A549 (cell line): ENCODE measurements around the gene MINDY4.

Experiments used
- CBX8 ChIP-seq: fragments of 200-600 bp; sonication (generic); IDR thresholded peaks from 2 replicates; pipeline ENCODE4 v1.6.1; 2016
- CEBPB ChIP-seq, 2 experiments: fragments of >200 bp in 1 of 2; sonication (Bioruptor Twin) in 1 of 2; formaldehyde crosslinking in 1 of 2; IDR thresholded peaks; 2 replicates each; pipeline ENCODE4 v1.6.1; 2012 to 2016
- CTCF ChIP-seq: fragments of >200 bp; sonication (Bioruptor Twin); formaldehyde crosslinking; IDR thresholded peaks from 3 replicates; pipeline ENCODE4 v1.5.1; 2016
- E2F6 ChIP-seq: IDR thresholded peaks from 2 replicates; pipeline ENCODE4 v1.6.1; 2012; ENCODE audit warnings: low read depth, borderline replicate concordance
- ELK1 ChIP-seq: fragments of 150-350 bp; IDR thresholded peaks from 2 replicates; pipeline ENCODE4 v1.6.1; 2014; ENCODE audit warnings: low read depth, mild to moderate bottlenecking, low read length
- EP300 ChIP-seq, 2 experiments: fragments of >200 bp; sonication (Bioruptor Twin); formaldehyde crosslinking; IDR thresholded peaks; 2 replicates in 1 of 2; 3 replicates in 1 of 2; pipeline ENCODE4 v1.6.1; 2016 to 2017
- GATA3 ChIP-seq: IDR thresholded peaks from 2 replicates; pipeline ENCODE4 v1.6.1; 2012; ENCODE audit warnings: borderline replicate concordance
- MYC ChIP-seq: IDR thresholded peaks from 2 replicates; pipeline ENCODE4 v1.6.1; 2012; ENCODE audit warnings: mild to moderate bottlenecking, inconsistent platforms, low read length, improper control_type of control experiment, borderline replicate concordance
- RAD21 ChIP-seq, 2 experiments: fragments of >200 bp in 1 of 2; sonication (Bioruptor Twin) in 1 of 2; formaldehyde crosslinking in 1 of 2; IDR thresholded peaks in 1 of 2; conservative IDR thresholded peaks in 1 of 2; 2 replicates in 1 of 2; 3 replicates in 1 of 2; pipeline ENCODE4 v1.6.1; 2012 to 2018; ENCODE audit warnings: inconsistent platforms in 1 of 2
- RCOR1 ChIP-seq: fragments of 150-350 bp; IDR thresholded peaks from 2 replicates; pipeline ENCODE4 v1.6.1; 2014; ENCODE audit warnings: antibody characterized with exemption, low read length, low read depth
- RFX5 ChIP-seq: fragments of 450-650 bp; IDR thresholded peaks from 2 replicates; pipeline ENCODE4 v1.7.1; 2014; ENCODE audit warnings: antibody characterized with exemption, mild to moderate bottlenecking, moderate library complexity
- RNF2 ChIP-seq: fragments of 200-600 bp; sonication (generic); IDR thresholded peaks from 2 replicates; pipeline ENCODE4 v1.6.1; 2016; ENCODE audit warnings: low read depth, mild to moderate bottlenecking, antibody characterized with exemption, moderate library complexity, borderline replicate concordance
- SREBF2 ChIP-seq: fragments of 450-650 bp; IDR thresholded peaks from 2 replicates; pipeline ENCODE4 v1.6.1; 2014; ENCODE audit warnings: mild to moderate bottlenecking, moderate library complexity
- TFCP2L1 ChIP-seq: fragments of 250-450 bp; sonication (Bioruptor Pico); IDR thresholded peaks from 2 replicates; pipeline ENCODE4 v1.5.0; 2021; ENCODE audit warnings: mild to moderate bottlenecking

- no peak for TF ChIP-seq RAD21 (conservative IDR thresholded peaks at IDR 0.05 in 1 of 2, IDR thresholded peaks at IDR 0.05 in 1 of 2)
- TF ChIP-seq CTCF: no peak
- no peak for TF ChIP-seq SREBF2
- no peak for TF ChIP-seq MYC
- no peak for TF ChIP-seq ELK1
- TF ChIP-seq CBX8: no peak
- no peak for TF ChIP-seq E2F6
- TF ChIP-seq EP300 (IDR thresholded peaks at IDR 0.05): no peak
- no peak for TF ChIP-seq CEBPB (IDR thresholded peaks at IDR 0.05)
- TF ChIP-seq RFX5: no peak
- no peak for TF ChIP-seq RNF2
- no peak for TF ChIP-seq RCOR1
- TF ChIP-seq TFCP2L1: no peak
- TF ChIP-seq GATA3: no peak
Measured at GRCh38 chr7:30828591-30828990, 57.4 kb downstream of the MINDY4 start.
